HEK293T (cell line): ENCODE measurements around the gene OVCA2.

Experiments
- CTCF ChIA-PET: fragments of 350-600 bp; formaldehyde crosslinking; extraction: SDS; loops from one replicate; lab custom pipeline; 2021; ENCODE audit warnings: antibody characterized with exemption, inconsistent platforms; lab: Yijun Ruan, JAX
- POLR2A ChIA-PET: fragments of 350-600 bp; formaldehyde crosslinking; extraction: SDS; loops from one replicate; lab custom pipeline; 2020; ENCODE audit warnings: antibody characterized with exemption, inconsistent platforms; lab: Yijun Ruan, JAX
- DNase-seq: peaks from one replicate; pipeline ENCODE4 v3.0.0; 2012; ENCODE audit warnings: mixed read lengths; ENCODE audit errors: extremely low spot score
- ARNT ChIP-seq: fragments of 450-650 bp; IDR thresholded peaks from 2 replicates; pipeline ENCODE4 v1.6.1; 2017; ENCODE audit warnings: mild to moderate bottlenecking
- BHLHE40 ChIP-seq: fragments of 450-650 bp; IDR thresholded peaks from 2 replicates; pipeline ENCODE4 v1.6.1; 2016; ENCODE audit warnings: mild to moderate bottlenecking, moderate library complexity, borderline replicate concordance
- CTBP1 ChIP-seq: fragments of 450-650 bp; IDR thresholded peaks from 2 replicates; pipeline ENCODE4 v1.6.1; 2016; ENCODE audit warnings: borderline replicate concordance
- ELF4 ChIP-seq: fragments of 450-650 bp; IDR thresholded peaks from 2 replicates; pipeline ENCODE4 v1.6.1; 2017; ENCODE audit warnings: antibody characterized with exemption
- FOXA1 ChIP-seq: fragments of 450-650 bp; IDR thresholded peaks from 2 replicates; pipeline ENCODE4 v1.6.1; 2016; ENCODE audit warnings: mild to moderate bottlenecking
- FOXK2 ChIP-seq: fragments of 450-650 bp; IDR thresholded peaks from 2 replicates; pipeline ENCODE4 v1.6.1; 2016; ENCODE audit warnings: mild to moderate bottlenecking
- FOXM1 ChIP-seq: fragments of 450-650 bp; IDR thresholded peaks from 2 replicates; pipeline ENCODE4 v1.6.1; 2017; ENCODE audit warnings: mild to moderate bottlenecking, borderline replicate concordance
- HDGF ChIP-seq: fragments of 450-650 bp; IDR thresholded peaks from 2 replicates; pipeline ENCODE4 v1.6.1; 2017; ENCODE audit warnings: antibody characterized with exemption, borderline replicate concordance
- L3MBTL2 ChIP-seq: fragments of 450-650 bp; conservative IDR thresholded peaks from 2 replicates; pipeline ENCODE4 v1.6.1; 2016; ENCODE audit warnings: mild to moderate bottlenecking
- LEF1 ChIP-seq: fragments of 450-650 bp; IDR thresholded peaks from 2 replicates; pipeline ENCODE4 v1.6.1; 2017; ENCODE audit warnings: mild to moderate bottlenecking, borderline replicate concordance
- NFRKB ChIP-seq: fragments of 450-650 bp; IDR thresholded peaks from 2 replicates; pipeline ENCODE4 v1.6.1; 2016; ENCODE audit warnings: mild to moderate bottlenecking, moderate library complexity
- SP1 ChIP-seq: fragments of 450-650 bp; IDR thresholded peaks from 2 replicates; pipeline ENCODE4 v1.6.1; 2017
- SUZ12 ChIP-seq: fragments of 450-650 bp; IDR thresholded peaks from 2 replicates; pipeline ENCODE4 v1.6.1; 2016; ENCODE audit warnings: mild to moderate bottlenecking
- TARDBP ChIP-seq: fragments of 450-650 bp; IDR thresholded peaks from 2 replicates; pipeline ENCODE4 v1.6.1; 2016
- ZNF384 ChIP-seq: fragments of 450-650 bp; IDR thresholded peaks from 2 replicates; pipeline ENCODE4 v1.6.1; 2016
- TF ChIP-seq, protein P1 (sequence below): fragments of 450-650 bp; IDR thresholded peaks from 2 replicates; pipeline ENCODE4 v1.6.1; 2016

OVCA2 gene

GRCh38 chr17:1995907-1996799 is 45.7 kb upstream of the OVCA2 start:
- ChIA-PET POLR2A (interaction anchor here (0.7 kb wide), 1 partner anchor 23 kb away, joined by 3 read pairs; no protein-coding TSS in a partner anchor), CTCF (interaction anchor here (0.7 kb wide), 1 partner anchor 17 kb away, joined by 4 read pairs; no protein-coding TSS in a partner anchor)
- DNase-seq = no peak
- no peak for TF ChIP-seq ELF4
- no peak for TF ChIP-seq ARNT
- no peak for TF ChIP-seq NFRKB
- TF ChIP-seq TARDBP = no peak
- TF ChIP-seq BHLHE40 = no peak
- TF ChIP-seq, protein P1, sequence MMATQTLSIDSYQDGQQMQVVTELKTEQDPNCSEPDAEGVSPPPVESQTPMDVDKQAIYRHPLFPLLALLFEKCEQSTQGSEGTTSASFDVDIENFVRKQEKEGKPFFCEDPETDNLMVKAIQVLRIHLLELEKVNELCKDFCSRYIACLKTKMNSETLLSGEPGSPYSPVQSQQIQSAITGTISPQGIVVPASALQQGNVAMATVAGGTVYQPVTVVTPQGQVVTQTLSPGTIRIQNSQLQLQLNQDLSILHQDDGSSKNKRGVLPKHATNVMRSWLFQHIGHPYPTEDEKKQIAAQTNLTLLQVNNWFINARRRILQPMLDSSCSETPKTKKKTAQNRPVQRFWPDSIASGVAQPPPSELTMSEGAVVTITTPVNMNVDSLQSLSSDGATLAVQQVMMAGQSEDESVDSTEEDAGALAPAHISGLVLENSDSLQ = no peak
- TF ChIP-seq CTBP1 = no peak
- no peak for TF ChIP-seq SP1
- TF ChIP-seq FOXM1 = no peak
- no peak for TF ChIP-seq ZNF384
- TF ChIP-seq FOXK2 = no peak
- TF ChIP-seq L3MBTL2 = no peak
- no peak for TF ChIP-seq SUZ12
- no peak for TF ChIP-seq FOXA1
- no peak for TF ChIP-seq HDGF
- no peak for TF ChIP-seq LEF1

DNA sequence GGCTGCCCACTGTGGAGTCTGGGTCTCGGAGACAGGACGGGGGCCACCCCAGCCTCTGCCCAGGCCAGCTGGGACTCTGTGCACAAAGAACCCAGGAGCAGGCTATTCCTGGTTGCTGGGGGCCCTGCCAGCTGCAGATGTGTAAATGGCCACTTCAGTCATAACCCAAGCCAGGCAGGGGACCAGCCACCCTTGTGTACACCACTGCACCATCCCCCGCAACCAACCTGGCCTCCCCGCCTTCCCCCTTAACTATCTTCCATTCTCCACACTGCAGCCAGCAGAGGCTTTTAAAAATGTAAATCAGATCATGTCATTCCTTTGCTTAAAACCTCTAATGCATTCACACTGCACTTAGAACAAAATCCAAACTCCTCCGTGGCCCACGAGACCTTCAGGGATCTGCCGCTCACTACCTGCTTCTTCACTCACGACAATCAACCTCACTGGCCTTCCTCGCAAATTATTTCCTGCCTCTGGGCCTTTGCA is 45.0 kb upstream of the OVCA2 start:
- ChIA-PET CTCF (no interaction called here), POLR2A (no interaction called here)
- DNase-seq = no peak
- no peak for TF ChIP-seq BHLHE40
- no peak for TF ChIP-seq HDGF
- no peak for TF ChIP-seq ELF4
- no peak for TF ChIP-seq SUZ12
- no peak for TF ChIP-seq LEF1
- no peak for TF ChIP-seq ARNT
- no peak for TF ChIP-seq FOXA1
- TF ChIP-seq L3MBTL2 = no peak
- TF ChIP-seq FOXK2 = no peak
- TF ChIP-seq, protein P1 = no peak
- TF ChIP-seq SP1 = no peak
- no peak for TF ChIP-seq ZNF384
- TF ChIP-seq NFRKB = no peak
- TF ChIP-seq FOXM1 = no peak
- no peak for TF ChIP-seq TARDBP
- no peak for TF ChIP-seq CTBP1

DNA sequence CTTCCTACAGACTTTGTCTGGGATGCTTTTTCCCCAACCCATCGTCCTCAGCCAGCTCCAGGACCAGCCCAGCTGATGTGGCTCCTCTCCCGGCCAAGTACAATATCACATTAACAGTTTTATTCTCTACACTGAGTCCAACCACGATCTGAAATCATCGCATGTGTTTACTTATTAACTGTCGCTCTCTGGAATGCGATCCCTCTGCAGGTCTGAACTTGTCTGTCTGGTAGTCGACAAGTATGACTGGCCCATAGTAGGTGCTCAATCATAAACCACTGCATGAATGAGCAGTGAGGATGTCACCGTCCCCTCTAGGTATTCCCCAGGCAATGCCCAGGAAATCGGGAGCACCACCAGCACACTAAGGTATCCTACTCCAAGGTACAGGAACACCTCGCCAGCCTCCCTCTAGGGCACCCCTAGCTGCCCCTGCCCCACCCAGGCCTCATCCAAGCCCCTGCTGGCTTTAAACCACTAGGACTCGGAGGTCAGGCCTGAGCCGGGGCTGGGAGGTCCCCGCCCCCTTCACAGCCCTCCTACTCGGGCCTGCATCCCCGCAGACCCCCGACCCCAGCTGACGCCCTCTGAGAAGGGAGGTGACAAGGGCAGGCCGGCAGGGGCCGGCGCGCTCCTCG is 44.4 kb upstream of the OVCA2 start:
- no peak for DNase-seq
- no peak for TF ChIP-seq BHLHE40
- TF ChIP-seq SUZ12 = no peak
- no peak for TF ChIP-seq LEF1
- TF ChIP-seq L3MBTL2 = no peak
- TF ChIP-seq CTBP1 = no peak
- no peak for TF ChIP-seq NFRKB
- no peak for TF ChIP-seq ARNT
- CTCF ChIA-PET = no interaction called here
- POLR2A ChIA-PET = interaction anchor here (1.0 kb wide), 1 partner anchor 14 kb away, joined by 4 read pairs; no protein-coding TSS in a partner anchor

DNA sequence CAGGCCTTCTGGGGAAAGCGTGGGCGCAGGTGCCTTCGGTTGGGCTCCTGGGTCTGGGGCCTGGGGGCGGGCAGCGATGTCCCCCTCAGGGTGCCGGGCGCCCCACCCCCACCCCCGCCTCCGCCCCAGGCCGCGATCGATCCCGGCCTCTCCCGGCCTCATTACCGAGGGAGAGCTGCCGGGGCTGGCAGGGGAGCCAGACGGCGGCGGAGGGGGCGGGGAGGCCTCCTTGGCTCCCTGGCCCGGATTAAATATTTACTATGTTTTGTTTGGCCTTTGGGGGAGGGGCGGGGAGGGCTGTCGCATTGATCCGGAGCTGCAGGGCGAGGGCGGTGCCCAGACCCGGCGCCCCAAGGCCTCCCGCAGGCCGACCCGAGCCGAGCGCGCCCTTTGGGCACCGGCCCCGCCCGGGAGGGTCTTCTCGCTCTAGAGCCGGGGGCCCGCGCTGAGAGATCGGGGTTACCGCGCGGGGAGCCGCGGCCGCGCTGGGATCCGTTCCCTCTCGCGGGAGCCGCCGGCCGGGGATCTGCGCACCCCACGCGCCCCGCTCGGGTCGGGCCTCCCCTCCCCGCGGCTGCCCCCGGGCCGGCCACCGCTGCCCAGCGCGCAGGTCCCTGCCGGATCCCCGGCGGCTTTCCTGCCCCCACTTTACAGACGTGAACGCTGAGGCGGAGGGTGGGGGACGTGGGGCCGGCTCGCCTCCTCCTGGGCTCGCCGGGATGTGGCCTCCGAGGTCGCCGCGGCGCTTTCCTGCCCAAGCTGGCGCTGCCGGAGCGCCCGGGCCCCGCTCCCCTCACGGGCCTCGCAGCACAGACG is 43.7 kb upstream of the OVCA2 start:
- CTCF ChIA-PET = no interaction called here

More for the DNA sequence above, 43.7 kb upstream of the OVCA2 start:
- TF ChIP-seq LEF1 (no peak), FOXM1 (no peak), CTBP1 (no peak), NFRKB (no peak), SUZ12 (no peak), SP1 (no peak), HDGF (no peak), FOXK2 (no peak), TARDBP (no peak), L3MBTL2 (no peak), FOXA1 (no peak), ZNF384 (no peak)
- TF ChIP-seq, protein P1 = no peak
- POLR2A ChIA-PET = interaction anchor here (1.0 to 1.5 kb wide), 2 partner anchors 14 to 18 kb away, joined by 3 to 4 read pairs; no protein-coding TSS in a partner anchor
- DNase-seq = peak; percentile 35
